ENCODE measurements around the gene QRFP.

The QRFP gene

DNA sequence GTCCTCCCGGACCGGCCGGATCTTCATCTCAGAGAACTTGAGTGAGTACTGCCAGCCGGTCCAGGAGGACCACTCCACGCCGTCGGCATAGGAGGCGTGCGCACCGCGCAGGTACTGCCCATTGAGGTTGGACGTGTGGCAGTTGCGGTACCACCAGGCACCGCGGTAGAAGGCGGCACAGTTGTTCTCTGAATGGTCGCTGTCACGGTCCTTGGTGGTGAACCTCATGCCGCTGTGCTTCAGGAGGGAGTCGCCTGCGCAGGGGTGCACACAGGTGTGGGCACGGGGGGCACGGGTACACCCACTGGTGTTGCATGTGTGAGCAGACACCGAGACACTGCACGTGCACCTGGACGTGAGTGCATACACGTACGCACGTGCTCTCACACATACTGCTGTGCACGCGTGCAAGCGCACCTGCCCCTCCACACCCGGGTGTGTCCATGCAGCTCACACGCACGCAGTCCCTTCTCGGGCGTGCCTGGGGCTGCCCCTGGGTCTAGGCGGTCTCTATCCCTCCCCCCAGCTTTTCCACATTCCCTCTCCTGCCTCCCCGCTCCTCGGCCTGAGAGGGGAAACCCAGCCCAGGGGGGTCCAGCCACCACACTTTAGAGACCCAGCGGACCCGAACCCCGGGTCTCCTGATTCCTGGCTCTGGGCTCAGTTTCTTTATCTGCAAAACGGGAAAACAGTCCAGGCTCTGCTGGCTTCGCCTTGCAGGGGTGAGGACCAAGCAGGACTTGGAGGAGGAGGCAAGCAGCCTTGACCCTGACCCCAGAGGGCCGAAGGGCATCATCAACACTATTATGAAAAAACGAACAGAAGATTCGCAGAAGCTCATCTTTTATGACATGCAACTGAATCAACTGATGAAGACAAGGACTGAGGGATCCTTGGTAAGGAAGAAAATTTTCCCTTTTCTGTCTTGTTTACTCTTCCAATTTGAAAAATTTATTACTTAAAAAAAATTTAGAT is 7.7 kb upstream of the QRFP start:
- no peak overlapping the region for H3K9ac ChIP-seq (ENCODE audit: low read depth, low read length)
- H3K27me3 ChIP-seq (ENCODE audit: insufficient read depth, low read length) = no peaks in the 10 kb centered on the region
- H3K9me3 ChIP-seq (ENCODE audit: insufficient read depth, low read depth, low read length) = no peaks in the 10 kb centered on the region
- no peaks in the 10 kb centered on the region for H3K4me1 ChIP-seq (ENCODE audit: insufficient read depth, low read length)
- no peaks in the 10 kb centered on the region for H3K36me3 ChIP-seq (ENCODE audit: insufficient read depth, low read depth, low read length)
- H3K4me3 ChIP-seq (ENCODE audit: low read length) = no peak overlapping the region
- no peak overlapping the region for H3K27ac ChIP-seq (ENCODE audit: low read length)

DNA sequence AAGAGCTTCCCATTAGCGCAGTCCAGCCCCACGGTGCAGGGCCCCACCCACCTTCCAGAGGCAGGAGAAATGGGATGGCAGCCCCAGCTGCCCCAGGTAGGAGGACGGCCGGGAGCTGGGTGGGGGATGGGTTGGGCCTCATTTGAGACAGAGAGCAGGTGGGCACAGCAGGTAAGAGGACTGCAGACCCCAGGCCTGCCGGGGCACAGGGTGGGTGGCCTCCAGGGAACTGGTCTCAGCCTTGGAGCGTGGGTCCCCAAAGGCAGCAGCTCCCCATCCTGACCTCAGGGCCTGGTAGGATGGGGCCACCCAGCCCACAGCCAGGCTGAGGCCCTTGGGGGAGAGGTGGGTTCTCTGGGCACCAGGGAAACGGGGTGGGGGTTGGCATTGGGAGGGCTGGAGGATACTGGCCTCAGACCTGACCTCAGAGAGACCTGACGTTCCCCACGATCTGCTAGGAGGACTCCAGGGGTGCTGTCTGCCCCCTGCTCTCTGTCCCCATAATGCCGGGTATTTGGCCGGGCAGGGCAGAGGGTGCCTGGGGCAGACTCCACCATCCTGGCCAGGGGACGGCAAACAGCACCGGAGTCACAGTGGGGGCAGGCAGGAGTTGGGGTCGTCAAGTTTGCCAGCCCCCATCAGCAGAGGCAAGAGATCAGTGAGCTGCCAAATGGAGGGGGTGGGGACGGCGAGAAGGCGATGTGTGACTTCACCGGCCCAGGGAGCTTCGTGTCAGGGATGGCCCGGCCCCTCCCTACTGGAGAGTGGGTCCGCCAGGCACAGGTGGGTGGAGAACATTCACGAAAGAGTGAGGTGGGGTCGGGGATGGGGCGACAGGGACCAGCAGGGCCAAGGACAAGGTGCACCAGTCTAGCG is 6.8 kb upstream of the QRFP start:
- no peak overlapping the region for H3K9ac ChIP-seq (ENCODE audit: low read depth, low read length)

DNA sequence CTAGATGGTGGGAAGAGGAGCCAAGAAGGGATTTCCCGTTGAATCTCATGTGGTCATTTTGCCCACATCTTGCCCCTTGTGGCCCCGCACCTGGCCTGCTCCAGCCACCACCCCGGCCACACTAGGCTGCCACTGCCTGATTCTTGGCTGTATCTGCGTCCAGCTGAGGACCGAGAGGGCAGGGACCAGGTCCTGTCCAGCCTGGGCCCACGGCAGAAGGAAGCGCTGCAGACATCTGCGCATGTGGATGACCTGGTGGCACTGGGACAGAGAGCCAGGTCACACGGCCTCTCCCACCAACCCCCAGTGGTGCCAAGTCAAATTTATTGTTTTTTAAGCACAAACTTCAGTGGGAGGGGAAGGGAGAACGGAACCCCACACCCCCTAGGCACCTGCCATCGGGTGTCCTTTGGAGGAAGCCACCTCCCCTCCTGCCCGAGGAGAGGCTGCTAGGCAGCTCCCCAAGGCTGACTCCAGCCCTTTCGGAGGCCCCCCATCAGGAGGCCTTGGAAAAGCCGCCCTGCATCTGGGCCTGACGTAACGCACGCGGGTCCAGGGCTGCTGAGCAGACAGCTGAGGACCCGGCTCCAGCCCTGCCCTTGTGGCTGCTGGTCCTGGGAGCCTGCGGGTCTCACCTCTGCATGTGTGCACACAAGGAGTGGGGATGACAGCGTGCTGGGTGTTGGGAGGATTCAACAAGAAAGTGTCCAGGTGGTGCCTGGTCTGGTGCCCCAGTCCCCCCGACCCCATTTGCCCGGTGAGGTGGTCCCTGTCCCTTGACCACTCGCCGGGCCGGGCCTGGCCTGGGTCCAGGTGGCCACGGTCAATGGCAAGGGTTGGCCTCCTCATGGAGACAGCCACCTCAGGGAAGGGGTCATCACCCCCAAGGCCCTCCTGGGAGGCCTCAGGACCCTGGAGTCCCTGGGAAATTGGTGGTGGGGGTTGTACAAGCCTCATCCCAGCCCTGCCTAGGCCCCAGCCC is 5.9 kb upstream of the QRFP start:
- Histone ChIP-seq H3K4me3 (ENCODE audit: low read length) (no peak overlapping the region), H3K36me3 (ENCODE audit: insufficient read depth, low read depth, low read length) (no peaks in the 10 kb centered on the region), H3K4me1 (ENCODE audit: insufficient read depth, low read length) (no peaks in the 10 kb centered on the region), H3K9ac (ENCODE audit: low read depth, low read length) (no peak overlapping the region), H3K27me3 (ENCODE audit: insufficient read depth, low read length) (no peaks in the 10 kb centered on the region), H3K27ac (ENCODE audit: low read length) (no peak overlapping the region), H3K9me3 (ENCODE audit: insufficient read depth, low read depth, low read length) (no peaks in the 10 kb centered on the region)

More for the DNA sequence above, 6.8 kb upstream of the QRFP start:
- Histone ChIP-seq H3K9me3 (ENCODE audit: insufficient read depth, low read depth, low read length) (no peaks in the 10 kb centered on the region), H3K36me3 (ENCODE audit: insufficient read depth, low read depth, low read length) (no peaks in the 10 kb centered on the region), H3K4me1 (ENCODE audit: insufficient read depth, low read length) (no peaks in the 10 kb centered on the region), H3K27me3 (ENCODE audit: insufficient read depth, low read length) (no peaks in the 10 kb centered on the region), H3K27ac (ENCODE audit: low read length) (no peak overlapping the region), H3K4me3 (ENCODE audit: low read length) (no peak overlapping the region)

DNA sequence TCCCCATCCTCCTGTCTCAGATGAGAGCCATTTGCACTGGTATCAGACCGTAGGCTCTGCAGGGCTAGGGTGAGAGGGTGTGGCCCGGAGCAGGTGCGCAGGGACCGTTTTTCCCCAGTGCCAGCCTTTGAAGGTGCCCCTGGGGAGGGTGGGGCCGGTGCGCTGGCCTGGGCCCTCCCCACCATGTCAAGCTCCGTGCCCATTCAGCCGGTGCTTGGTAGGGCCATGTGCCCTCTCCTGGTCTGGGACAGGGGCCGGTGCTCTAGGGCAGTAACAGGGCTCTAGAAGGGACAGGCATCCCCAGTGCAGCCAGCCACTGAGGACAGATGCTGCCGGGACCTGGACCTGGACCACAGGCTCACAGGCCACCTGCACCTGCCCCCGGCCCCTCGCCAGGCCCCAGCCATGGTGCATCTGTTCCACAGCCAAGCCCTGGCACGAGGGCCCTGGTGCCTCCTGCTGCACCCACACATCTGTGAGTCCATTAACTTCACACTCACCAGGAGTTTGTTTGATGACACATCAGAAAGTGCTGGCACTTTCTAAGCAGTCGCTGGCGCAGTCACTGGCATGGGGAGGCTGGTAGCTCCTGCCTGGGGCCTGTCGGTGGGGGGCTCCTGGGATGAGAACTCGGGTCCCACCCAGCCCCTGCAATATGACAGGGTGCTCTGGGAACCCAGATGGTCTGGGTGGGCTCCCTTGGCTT is 5.0 kb upstream of the QRFP start:
- no peak overlapping the region for H3K9ac ChIP-seq (ENCODE audit: low read depth, low read length)

DNA sequence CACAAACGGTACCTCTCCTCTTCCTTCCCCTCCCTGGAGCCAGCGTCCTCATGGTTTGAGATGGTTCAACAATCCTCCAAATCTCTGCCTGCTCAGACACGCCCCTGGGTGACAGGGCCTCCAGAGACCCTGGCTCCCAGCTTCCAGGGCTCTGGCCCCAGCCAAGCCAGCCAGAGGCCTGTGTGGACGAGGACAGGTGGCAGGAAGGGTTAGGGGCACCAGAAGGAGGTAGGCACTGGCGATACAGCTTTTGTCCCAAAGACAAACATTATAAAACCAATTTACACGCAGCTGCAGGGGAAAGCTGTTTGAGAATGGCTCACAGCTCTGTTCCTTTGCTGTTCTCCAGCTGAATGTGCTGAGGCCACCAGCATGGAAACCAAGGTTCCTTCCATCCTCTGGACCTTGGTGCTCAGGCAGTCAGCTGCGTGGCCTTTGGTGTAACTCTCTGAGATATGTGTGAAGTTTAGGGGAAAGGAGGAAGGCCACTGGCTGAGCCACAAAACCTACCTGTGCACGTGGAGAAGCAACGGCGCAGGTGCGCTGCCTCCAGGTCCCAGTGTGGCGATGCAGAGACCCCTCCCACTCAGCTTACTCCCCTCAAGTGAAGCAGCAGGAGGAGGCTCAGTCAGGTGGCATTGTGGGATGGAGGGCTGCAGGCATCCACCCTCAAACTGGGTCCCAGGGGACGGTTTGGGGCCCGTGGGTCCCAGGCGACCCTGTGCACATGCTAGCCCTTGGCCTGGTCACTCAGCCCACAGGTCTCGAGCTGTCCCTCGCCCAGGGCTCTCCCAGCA is 4.3 kb upstream of the QRFP start:
- no peak overlapping the region for H3K27ac ChIP-seq (ENCODE audit: low read length)
- no peaks in the 10 kb centered on the region for H3K36me3 ChIP-seq (ENCODE audit: insufficient read depth, low read depth, low read length)
- H3K4me3 ChIP-seq (ENCODE audit: low read length) = no peak overlapping the region
- H3K27me3 ChIP-seq (ENCODE audit: insufficient read depth, low read length) = no peaks in the 10 kb centered on the region
- no peak overlapping the region for H3K9ac ChIP-seq (ENCODE audit: low read depth, low read length)
- no peaks in the 10 kb centered on the region for H3K9me3 ChIP-seq (ENCODE audit: insufficient read depth, low read depth, low read length)
- 0 out of 2 replicates have a peak, but pooled peaks cover 1% of the 10 kb centered on the region for H3K4me1 ChIP-seq (ENCODE audit: insufficient read depth, low read length)

More for the DNA sequence above, 5.0 kb upstream of the QRFP start:
- Histone ChIP-seq H3K9me3 (ENCODE audit: insufficient read depth, low read depth, low read length) (no peaks in the 10 kb centered on the region), H3K27ac (ENCODE audit: low read length) (no peak overlapping the region), H3K4me1 (ENCODE audit: insufficient read depth, low read length) (no peaks in the 10 kb centered on the region), H3K4me3 (ENCODE audit: low read length) (no peak overlapping the region), H3K36me3 (ENCODE audit: insufficient read depth, low read depth, low read length) (no peaks in the 10 kb centered on the region), H3K27me3 (ENCODE audit: insufficient read depth, low read length) (no peaks in the 10 kb centered on the region)

DNA sequence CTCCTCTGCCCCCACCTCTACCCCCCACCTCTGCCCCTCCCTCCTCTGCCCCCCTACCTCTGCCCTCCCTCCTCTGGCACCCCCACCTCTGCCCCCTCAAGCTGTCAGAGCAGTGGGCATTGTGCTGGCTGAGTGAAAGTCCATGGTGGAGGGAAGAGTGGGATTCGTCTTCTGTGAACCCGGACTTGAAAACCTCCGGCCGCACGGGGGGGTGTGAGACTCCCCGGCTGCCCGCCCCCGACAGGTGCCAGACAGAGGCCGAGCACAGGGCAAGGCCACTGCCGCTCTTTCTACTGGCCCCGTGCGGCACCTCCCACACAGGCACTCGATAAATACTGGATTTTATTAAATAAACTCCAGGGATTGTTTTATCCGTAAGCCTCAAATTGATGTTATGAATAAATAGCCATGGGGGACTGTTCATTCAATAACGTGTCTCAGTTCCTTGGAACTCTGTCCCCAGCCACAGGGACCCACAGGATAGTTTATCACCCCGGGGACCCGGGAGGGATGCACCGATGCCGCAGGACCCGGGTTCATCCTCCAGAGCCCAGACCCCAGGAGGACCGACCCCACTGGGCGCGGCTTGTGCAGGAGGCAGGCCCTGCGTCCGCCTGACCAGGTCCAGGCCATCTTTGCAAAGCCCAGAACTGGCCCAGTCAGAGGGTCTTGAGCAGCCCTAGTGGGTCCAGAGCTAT is 2.6 kb upstream of the QRFP start:
- Histone ChIP-seq H3K27ac (ENCODE audit: low read length) (no peak overlapping the region), H3K4me3 (ENCODE audit: low read length) (no peak overlapping the region), H3K4me1 (ENCODE audit: insufficient read depth, low read length) (0 out of 2 replicates have a peak, but pooled peaks cover 2% of the 10 kb centered on the region), H3K9me3 (ENCODE audit: insufficient read depth, low read depth, low read length) (no peaks in the 10 kb centered on the region), H3K36me3 (ENCODE audit: insufficient read depth, low read depth, low read length) (no peaks in the 10 kb centered on the region), H3K9ac (ENCODE audit: low read depth, low read length) (no peak overlapping the region), H3K27me3 (ENCODE audit: insufficient read depth, low read length) (no peaks in the 10 kb centered on the region)

- no peak overlapping the region for H3K4me3 ChIP-seq (ENCODE audit: low read length)
- no peak overlapping the region for H3K27ac ChIP-seq (ENCODE audit: low read length)
- H3K4me1 ChIP-seq (ENCODE audit: insufficient read depth, low read length) = 0 out of 2 replicates have a peak, but pooled peaks cover 2% of the 10 kb centered on the region
- H3K27me3 ChIP-seq (ENCODE audit: insufficient read depth, low read length) = no peaks in the 10 kb centered on the region
- H3K9ac ChIP-seq (ENCODE audit: low read depth, low read length) = no peak overlapping the region
- no peaks in the 10 kb centered on the region for H3K9me3 ChIP-seq (ENCODE audit: insufficient read depth, low read depth, low read length)
- no peaks in the 10 kb centered on the region for H3K36me3 ChIP-seq (ENCODE audit: insufficient read depth, low read depth, low read length)
These were observed 1.9 kb upstream of the QRFP start for GRCh38 chr9:130898552-130898852.

- Histone ChIP-seq H3K9me3 (ENCODE audit: insufficient read depth, low read depth, low read length) (no peaks in the 10 kb centered on the region), H3K4me1 (ENCODE audit: insufficient read depth, low read length) (0 out of 2 replicates have a peak, but pooled peaks cover 2% of the 10 kb centered on the region), H3K27me3 (ENCODE audit: insufficient read depth, low read length) (no peaks in the 10 kb centered on the region), H3K36me3 (ENCODE audit: insufficient read depth, low read depth, low read length) (no peaks in the 10 kb centered on the region), H3K27ac (ENCODE audit: low read length) (no peak overlapping the region), H3K4me3 (ENCODE audit: low read length) (no peak overlapping the region), H3K9ac (ENCODE audit: low read depth, low read length) (no peak overlapping the region)
These were observed 1.4 kb upstream of the QRFP start for GRCh38 chr9:130897848-130898551.

GRCh38 chr9:130897105-130897751 is 616 bp upstream of the QRFP start:
- no peaks in the 10 kb centered on the region for H3K27me3 ChIP-seq (ENCODE audit: insufficient read depth, low read length)
- 0 out of 2 replicates have a peak, but pooled peaks cover 2% of the 10 kb centered on the region for H3K4me1 ChIP-seq (ENCODE audit: insufficient read depth, low read length)
- H3K9me3 ChIP-seq (ENCODE audit: insufficient read depth, low read depth, low read length) = no peaks in the 10 kb centered on the region
- no peak overlapping the region for H3K4me3 ChIP-seq (ENCODE audit: low read length)
- no peak overlapping the region for H3K27ac ChIP-seq (ENCODE audit: low read length)
- H3K36me3 ChIP-seq (ENCODE audit: insufficient read depth, low read depth, low read length) = peaks cover 6% of the 10 kb centered on the region; the same call in 1 of the 2 replicates
- no peak overlapping the region for H3K9ac ChIP-seq (ENCODE audit: low read depth, low read length)

Measured in iPS-20b (cell line).